IMR-90 (cell line): Measurements from ENCODE around the gene HIVEP3. TPM values are rescaled to one million over a fixed set of nuclear protein-coding genes. Genes with fewer than 3 reads are reported as not detected.

Experiments
- ATAC-seq: fragments of 200-7000 bp; cut with Tn5 transposase; 2 replicates; pipeline ENCODE4 v1.9.1; 2020; ENCODE audit warnings: low read depth, mild to moderate bottlenecking, moderate library complexity
- BruUV-seq: library from RNA; stranded (reverse); fragments of 400-500 nt; replicated peaks from 2 replicates; lab custom pipeline; 2021; lab: Mats Ljungman, UMichigan
- CTCF ChIA-PET: fragments of 300-600 bp; formaldehyde crosslinking; extraction: SDS; loops from one replicate; lab custom pipeline; 2021; ENCODE audit warnings: antibody characterized with exemption; lab: Yijun Ruan, JAX
- POLR2A ChIA-PET: fragments of 300-600 bp; sonication (Branson Sonifier 250); formaldehyde crosslinking; loops from one replicate; lab custom pipeline; 2022; ENCODE audit warnings: antibody characterized with exemption; ENCODE audit not compliant: unreplicated experiment; lab: Charles Lee
- DNase-seq: peaks from one replicate; pipeline ENCODE4 v3.0.0; 2013
- H2AFZ ChIP-seq: replicated peaks from 2 replicates; pipeline ENCODE3; 2013; ENCODE audit warnings: low read length, mild to moderate bottlenecking; ENCODE audit not compliant: poor library complexity
- H2AK5ac ChIP-seq: 2 replicates; pipeline ENCODE4 v1.6.1; 2013; ENCODE audit warnings: low read depth, low read length, inconsistent platforms
- H2AK9ac ChIP-seq: replicated peaks from 2 replicates; pipeline ENCODE3; 2013; ENCODE audit warnings: mild to moderate bottlenecking, low read depth, low read length, moderate library complexity; ENCODE audit not compliant: poor library complexity
- H2BK120ac ChIP-seq: 2 replicates; pipeline ENCODE4 v1.6.1; 2013; ENCODE audit warnings: low read depth, low read length, inconsistent platforms
- H2BK15ac ChIP-seq: 3 replicates; pipeline ENCODE4 v1.6.1; 2013; ENCODE audit warnings: low read depth, low read length, inconsistent platforms
- H2BK20ac ChIP-seq: 2 replicates; pipeline ENCODE4 v1.6.1; 2013; ENCODE audit warnings: low read depth, mild to moderate bottlenecking, inconsistent platforms, low read length, moderate library complexity
- H2BK5ac ChIP-seq: 2 replicates; pipeline ENCODE4 v1.6.1; 2013; ENCODE audit warnings: mild to moderate bottlenecking, low read depth, low read length, inconsistent platforms; ENCODE audit not compliant: poor library complexity, severe bottlenecking
- H3K14ac ChIP-seq: replicated peaks from 2 replicates; pipeline ENCODE4 v1.6.1; 2013; ENCODE audit warnings: low read depth, low read length, inconsistent platforms
- H3K18ac ChIP-seq: 2 replicates; pipeline ENCODE4 v1.6.1; 2013; ENCODE audit warnings: low read depth, low read length, control low read depth
- H3K23ac ChIP-seq: 2 replicates; pipeline ENCODE4 v1.6.1; 2013; ENCODE audit warnings: low read depth, low read length, inconsistent platforms
- H3K27ac ChIP-seq: 2 replicates; pipeline ENCODE4 v1.5.1; 2013; ENCODE audit warnings: mild to moderate bottlenecking, control low read depth, low read length; ENCODE audit not compliant: insufficient read depth
- H3K27me3 ChIP-seq: 2 replicates; pipeline ENCODE4 v1.6.1; 2013; ENCODE audit warnings: low read length; ENCODE audit not compliant: control insufficient read depth, insufficient read depth
- H3K36me3 ChIP-seq: 2 replicates; pipeline ENCODE4 v1.6.1; 2013; ENCODE audit warnings: low read length, mixed read lengths; ENCODE audit not compliant: control insufficient read depth, insufficient read depth
- H3K4ac ChIP-seq: 2 replicates; pipeline ENCODE4 v1.6.1; 2013; ENCODE audit warnings: low read depth, low read length, inconsistent platforms
- H3K4me1 ChIP-seq: 2 replicates; pipeline ENCODE4 v1.6.1; 2013; ENCODE audit warnings: low read length, mixed read lengths; ENCODE audit not compliant: control insufficient read depth, insufficient read depth
- H3K4me2 ChIP-seq: 2 replicates; pipeline ENCODE4 v1.6.1; 2013; ENCODE audit warnings: low read depth, mild to moderate bottlenecking, control low read depth, low read length, moderate library complexity
- H3K4me3 ChIP-seq: 2 replicates; pipeline ENCODE4 v1.5.1; 2013; ENCODE audit warnings: low read depth, mild to moderate bottlenecking, control low read depth, low read length, moderate library complexity; ENCODE audit not compliant: insufficient read depth
- H3K56ac ChIP-seq: 2 replicates; pipeline ENCODE4 v1.6.1; 2013; ENCODE audit warnings: low read length, inconsistent platforms; ENCODE audit not compliant: insufficient read depth; ENCODE audit errors: extremely low read depth
- H3K79me1 ChIP-seq, 2 experiments: 2 replicates each; pipeline ENCODE4 v1.6.1; 2013; ENCODE audit warnings: low read length in 2 of 2, inconsistent platforms in 1 of 2, low read depth in 1 of 2
- H3K9ac ChIP-seq: 2 replicates; pipeline ENCODE4 v1.6.1; 2013; ENCODE audit warnings: low read depth, low read length, control low read depth
- H3K9me1 ChIP-seq: 2 replicates; pipeline ENCODE4 v1.6.1; 2013; ENCODE audit warnings: low read length, inconsistent platforms; ENCODE audit not compliant: insufficient read depth
- H3K9me3 ChIP-seq: 2 replicates; pipeline ENCODE4 v1.6.1; 2013; ENCODE audit warnings: low read length; ENCODE audit not compliant: control insufficient read depth, insufficient read depth
- H4K20me1 ChIP-seq: 2 replicates; pipeline ENCODE4 v1.6.1; 2013; ENCODE audit warnings: low read length, inconsistent platforms; ENCODE audit not compliant: insufficient read depth
- H4K5ac ChIP-seq: 2 replicates; pipeline ENCODE4 v1.6.1; 2013; ENCODE audit warnings: mild to moderate bottlenecking, low read depth, low read length, control low read depth
- H4K8ac ChIP-seq, 2 experiments: 2 replicates each; pipeline ENCODE4 v1.6.1; 2013; ENCODE audit warnings: low read depth in 2 of 2, low read length in 2 of 2, control low read depth in 1 of 2, inconsistent platforms in 1 of 2
- H4K91ac ChIP-seq: 2 replicates; pipeline ENCODE4 v1.6.1; 2013; ENCODE audit warnings: low read depth, low read length, inconsistent platforms; ENCODE audit not compliant: insufficient read depth
- CEBPB ChIP-seq: IDR thresholded peaks from 2 replicates; pipeline ENCODE4 v1.6.1; 2012; ENCODE audit warnings: low read depth, low read length, improper control_type of control experiment
- CHD1 ChIP-seq: IDR thresholded peaks from 2 replicates; pipeline ENCODE4 v1.6.1; 2012; ENCODE audit warnings: low read depth, low read length, improper control_type of control experiment
- ELK1 ChIP-seq: fragments of 150-350 bp; IDR thresholded peaks from 2 replicates; pipeline ENCODE4 v1.6.1; 2016; ENCODE audit warnings: low read depth, mild to moderate bottlenecking, low read length, moderate library complexity, borderline replicate concordance
- FOS ChIP-seq: fragments of 150-350 bp; IDR thresholded peaks from 2 replicates; pipeline ENCODE4 v1.6.1; 2016; ENCODE audit warnings: low read depth, low read length
- MAZ ChIP-seq: IDR thresholded peaks from 2 replicates; pipeline ENCODE4 v1.6.1; 2012; ENCODE audit warnings: low read depth, mild to moderate bottlenecking, low read length, improper control_type of control experiment, moderate library complexity, borderline replicate concordance
- POLR2A ChIP-seq: IDR thresholded peaks from 2 replicates; pipeline ENCODE4 v1.6.1; 2012; ENCODE audit warnings: mild to moderate bottlenecking, low read depth, low read length
- RCOR1 ChIP-seq: IDR thresholded peaks from 2 replicates; pipeline ENCODE4 v1.6.1; 2012; ENCODE audit warnings: mild to moderate bottlenecking, low read length, improper control_type of control experiment; ENCODE audit not compliant: insufficient replicate concordance
- WGBS, 2 experiments: methylation state at CpG; one replicate each; pipeline versions ENCODE4 v1.1.5 to v1.1.7; 2013; ENCODE audit warnings: missing lambda C conversion rate in 2 of 2; ENCODE audit not compliant: insufficient read length in 1 of 2; ENCODE audit errors: extremely low coverage in 2 of 2; 5-methylcytosine and 5-hydroxymethylcytosine counted together
- dilution Hi-C: fragments of 300-500 bp; cut with HindIII; formaldehyde crosslinking; loops from one replicate; pipeline ENCODE4 v1.14.3; 2018; ENCODE audit warnings: low sequenced_read_pairs; ENCODE audit not compliant: unreplicated experiment
- in situ Hi-C: fragments of 300-500 bp; cut with MboI; formaldehyde crosslinking; loops from 3 replicates; pipeline ENCODE4 v1.14.3; 2019; ENCODE audit warnings: low sequenced_read_pairs, inconsistent platforms, mixed read lengths
- intact Hi-C: fragments of 100-400 bp; cut with micrococcal nuclease; formaldehyde crosslinking; loops from 2 replicates; pipeline ENCODE4 v1.10.0; 2022
- polyA plus RNA-seq, 3 experiments: library from polyadenylated mRNA; depleted of rRNA; stranded (reverse); fragments of >200 nt; gene quantifications; 2 replicates each; pipeline ENCODE4 v1.2.3, GENCODE V29; 2012; ENCODE audit warnings: low replicate concordance in 1 of 3
- total RNA-seq: library from RNA; depleted of rRNA; stranded (reverse); fragments of >200 nt; gene quantifications from 2 replicates; pipeline ENCODE4 v1.2.3, GENCODE V29; 2012

The HIVEP3 gene
- total and polyA plus RNA-seq, 2 of the 4 experiments (the other 2 are of a cell fraction) = 1.4 to 4.0 TPM

- no peak overlapping the region for H2BK120ac ChIP-seq
- no peak for TF ChIP-seq FOS
- no peak for TF ChIP-seq CEBPB
- TF ChIP-seq POLR2A = no peak
- TF ChIP-seq MAZ = no peak
- no peak for TF ChIP-seq ELK1
- TF ChIP-seq RCOR1 = no peak
- TF ChIP-seq CHD1 = no peak
- H2BK15ac ChIP-seq = no peak overlapping the region
- no peak overlapping the region for H3K27ac ChIP-seq
- H3K9ac ChIP-seq = no peak overlapping the region
- H2AK9ac ChIP-seq = no peak overlapping the region
- ChIA-PET POLR2A (no interaction called here), CTCF (no interaction called here)
- H4K8ac ChIP-seq = no peak overlapping the region
- no peak overlapping the region for H3K56ac ChIP-seq
- no peak overlapping the region for H2BK5ac ChIP-seq
- no peak overlapping the region for H2BK20ac ChIP-seq
- intact Hi-C loops = no loop called here
- no peaks in the 10 kb centered on the region for H3K9me3 ChIP-seq
- H3K23ac ChIP-seq = no peak overlapping the region
- no peaks in the 10 kb centered on the region for H3K4me1 ChIP-seq
- H4K20me1 ChIP-seq = no peaks in the 10 kb centered on the region
- no peak overlapping the region for H2AK5ac ChIP-seq
- no peak overlapping the region for H3K4me2 ChIP-seq
- H3K79me1 ChIP-seq = peaks cover 0 to 4% of the 10 kb centered on the region in 2 experiments; a peak in 1 of 4 replicates
- no peak overlapping the region for H3K4ac ChIP-seq
- H4K5ac ChIP-seq = no peak overlapping the region
- BruUV-seq = no TSS peak
- no peaks in the 10 kb centered on the region for H3K36me3 ChIP-seq
- ATAC-seq = no peak
- H3K27me3 ChIP-seq = no peaks in the 10 kb centered on the region
- no peak overlapping the region for H3K4me3 ChIP-seq
- in situ Hi-C loops = no loop called here
- no peak overlapping the region for H3K14ac ChIP-seq
- no peak overlapping the region for H4K91ac ChIP-seq
- DNase-seq = no peak
- dilution Hi-C loops = no loop called here
- H2AFZ ChIP-seq = no peak overlapping the region
- no peak overlapping the region for H3K18ac ChIP-seq
- H3K9me1 ChIP-seq = no peaks in the 10 kb centered on the region
- WGBS, 2 experiments = 80% methylated on average over 4 of the region's 6 CpGs; no CpG with 5 or more reads in 1 of the 2 experiments
These were observed 371.4 kb downstream of the HIVEP3 start for GRCh38 chr1:41547336-41547735.
